LNCAP (cell line): ENCODE measurements around the gene LUC7L.

Experiments used
- CTCF ChIP-seq: fragments of 450-650 bp; IDR thresholded peaks from 2 replicates; pipeline ENCODE4 v1.5.1; 2017; ENCODE audit warnings: mild to moderate bottlenecking

Gene LUC7L, protein sequence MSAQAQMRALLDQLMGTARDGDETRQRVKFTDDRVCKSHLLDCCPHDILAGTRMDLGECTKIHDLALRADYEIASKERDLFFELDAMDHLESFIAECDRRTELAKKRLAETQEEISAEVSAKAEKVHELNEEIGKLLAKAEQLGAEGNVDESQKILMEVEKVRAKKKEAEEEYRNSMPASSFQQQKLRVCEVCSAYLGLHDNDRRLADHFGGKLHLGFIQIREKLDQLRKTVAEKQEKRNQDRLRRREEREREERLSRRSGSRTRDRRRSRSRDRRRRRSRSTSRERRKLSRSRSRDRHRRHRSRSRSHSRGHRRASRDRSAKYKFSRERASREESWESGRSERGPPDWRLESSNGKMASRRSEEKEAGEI

DNA sequence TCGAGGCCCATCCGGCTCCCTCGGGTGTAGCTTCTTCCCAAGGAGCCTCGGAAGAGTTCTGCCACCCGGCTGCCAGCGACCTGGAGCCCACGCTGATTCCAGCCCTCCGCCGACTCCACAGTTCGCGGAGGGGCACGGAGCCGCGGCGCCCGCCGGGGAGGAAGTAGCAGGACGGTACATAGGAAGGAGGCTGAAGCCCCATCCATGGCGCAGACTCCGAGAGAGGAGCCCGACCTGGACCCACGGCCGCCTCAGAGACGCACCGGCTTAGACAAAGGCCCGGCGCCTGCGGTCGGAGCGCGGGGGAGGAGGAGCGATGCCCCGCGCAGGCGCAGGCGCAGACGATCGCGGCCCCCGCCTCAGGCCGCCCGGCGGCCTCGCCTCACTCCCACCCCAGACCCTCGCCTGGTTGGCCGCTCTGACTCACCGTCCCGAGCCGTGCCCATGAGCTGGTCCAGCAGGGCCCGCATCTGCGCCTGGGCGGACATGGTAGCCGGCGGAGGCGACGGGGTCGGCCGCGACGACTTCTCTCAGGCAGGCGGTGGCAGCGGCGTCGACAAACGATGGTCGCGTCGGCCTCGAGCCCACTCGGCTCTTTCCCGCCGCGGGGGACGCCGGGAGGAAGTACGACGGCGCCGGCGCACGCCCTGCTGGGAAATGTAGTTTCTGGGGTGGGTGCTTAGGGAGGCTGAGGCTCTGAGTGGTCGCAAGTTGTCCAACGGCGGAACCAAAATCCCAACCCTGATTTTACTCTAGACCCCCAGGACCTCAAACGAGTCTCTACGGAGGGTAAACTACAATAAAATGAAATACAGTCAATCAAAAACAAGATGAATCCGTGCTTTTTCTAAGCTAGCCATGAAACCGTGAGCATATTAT lies at the start of gene LUC7L:
TSS of gene LUC7L (minus strand) at position 598 of the 879 bp plus-strand sequence. CDS start at position 488, 110 bp downstream.
- TF ChIP-seq CTCF: no peak

DNA sequence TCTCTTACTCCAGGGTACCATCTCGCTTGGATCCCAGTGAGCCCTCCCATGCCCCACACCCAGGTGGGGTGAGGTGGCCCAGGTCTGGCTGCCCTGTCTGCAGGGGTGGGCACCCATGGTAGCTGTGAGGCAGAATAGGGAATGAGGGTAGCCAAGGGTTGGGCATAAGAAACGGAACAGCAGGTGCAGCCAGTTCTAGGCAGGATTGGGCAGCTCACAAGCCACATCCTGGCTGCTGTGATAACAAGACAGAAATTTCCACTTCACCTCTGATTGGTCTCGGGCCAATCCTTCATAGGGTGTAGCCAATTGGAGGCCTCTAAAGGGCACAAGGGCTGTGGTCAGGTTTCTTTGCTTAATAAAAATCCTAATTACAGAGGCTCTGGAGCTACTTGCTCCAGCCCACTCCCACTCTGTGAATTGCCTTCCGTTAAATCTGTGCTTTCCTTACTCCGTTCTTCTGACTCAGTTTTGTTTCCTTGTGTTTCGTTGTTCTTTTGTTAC lies 49.7 kb upstream of the LUC7L start:
- no peak for TF ChIP-seq CTCF

- TF ChIP-seq CTCF: no peak
These were observed 47.3 kb upstream of the LUC7L start for GRCh38 chr16:276426-277077.

DNA sequence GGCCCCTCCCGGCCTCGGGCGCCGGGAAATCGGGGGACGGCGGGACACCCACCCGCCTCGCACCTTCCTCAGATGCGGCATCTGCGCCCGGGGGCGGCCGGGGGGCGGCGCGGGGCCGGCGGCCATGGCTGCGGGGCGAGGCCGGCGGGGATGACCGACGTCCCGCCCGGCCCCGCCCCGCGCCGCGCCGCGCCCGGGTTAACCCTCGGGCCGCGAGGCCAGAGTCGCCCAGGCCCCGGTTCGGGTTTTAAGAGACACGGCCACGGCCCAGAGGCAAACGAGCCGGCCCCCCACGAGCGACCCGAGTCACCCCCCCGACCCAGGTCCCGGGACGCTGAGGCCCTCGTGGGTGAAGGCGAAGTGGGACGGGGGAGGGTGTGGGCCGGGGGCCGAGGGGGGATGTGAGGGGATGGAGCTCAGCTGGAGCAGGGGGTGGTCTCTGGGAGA lies 46.6 kb upstream of the LUC7L start, which contains the start of gene RGS11:
TSS of gene RGS11 (minus strand) at position 159 of the 447 bp plus-strand sequence. CDS start at position 126, 33 bp downstream.
- no peak for TF ChIP-seq CTCF

DNA sequence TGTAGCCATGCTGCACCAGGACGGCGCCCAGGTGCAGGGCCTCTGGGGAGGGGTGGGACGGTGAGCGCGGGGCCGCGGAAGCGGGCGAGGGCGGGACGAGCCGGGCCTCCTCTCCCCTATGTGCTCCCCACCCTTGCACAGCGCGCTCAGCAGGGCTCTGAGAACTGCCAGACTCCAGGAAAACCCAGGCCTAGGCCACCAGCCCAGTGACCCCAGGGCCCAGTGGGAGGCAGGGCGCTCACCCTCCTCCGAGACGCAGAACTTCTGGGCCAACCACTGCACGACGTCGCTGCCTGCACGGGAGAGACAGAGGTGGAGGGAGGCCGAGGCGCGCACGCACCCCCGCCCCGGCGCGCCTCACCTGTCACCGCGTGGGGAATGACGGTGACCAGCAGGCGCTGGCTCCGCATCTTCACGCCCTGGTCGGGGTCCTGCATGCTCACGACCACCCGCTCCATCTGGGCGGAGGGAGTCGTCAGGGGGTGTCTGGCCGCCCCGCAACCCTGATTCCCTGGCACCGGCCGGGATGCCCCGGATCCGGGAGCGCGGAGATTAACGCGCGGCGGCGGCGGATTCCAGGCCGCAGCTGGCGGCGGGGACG lies 45.9 kb upstream of the LUC7L start:
- TF ChIP-seq CTCF: no peak

DNA sequence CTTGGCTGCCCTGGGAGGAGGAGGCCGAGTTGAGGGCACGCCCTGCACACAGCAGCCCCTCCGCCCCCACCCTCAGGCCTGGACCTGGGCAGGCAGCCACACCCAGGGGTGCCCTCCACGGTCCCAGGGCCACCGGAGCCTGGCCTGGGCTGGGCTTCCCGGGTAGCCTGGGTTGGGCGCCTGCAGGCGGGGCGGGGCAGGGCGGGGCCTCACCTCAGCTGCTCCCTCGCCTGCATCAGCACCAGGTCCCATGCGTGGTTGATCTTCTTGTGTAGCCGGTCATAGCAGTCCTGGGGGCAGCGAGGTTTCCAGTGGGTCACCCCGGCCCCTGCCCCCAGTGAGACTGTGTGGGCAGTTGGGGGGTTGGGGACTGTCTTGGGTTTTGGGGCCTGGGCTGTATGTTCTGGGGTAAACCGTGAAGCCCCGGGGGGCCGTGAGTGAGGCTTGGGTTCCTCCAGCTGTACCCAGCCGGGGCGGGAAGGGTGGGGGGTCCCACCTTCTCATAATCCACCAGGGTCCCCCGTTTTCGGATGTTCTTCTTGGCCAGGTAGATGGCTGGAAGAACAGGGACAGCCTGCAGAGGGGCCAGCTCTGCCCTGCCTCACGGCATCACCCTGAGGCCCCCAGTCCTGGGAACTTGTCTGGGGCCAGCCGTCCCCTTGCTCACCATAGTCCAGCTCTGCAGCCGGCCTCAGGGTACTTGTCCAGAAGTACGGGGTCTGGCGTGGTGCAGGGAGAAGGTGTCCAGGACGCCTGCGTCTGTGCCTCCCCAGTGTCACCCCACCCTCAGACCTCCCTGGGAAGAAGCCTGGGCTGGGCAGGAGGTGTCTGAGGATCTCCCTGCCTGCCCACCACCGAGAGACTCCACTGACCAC lies 44.5 kb upstream of the LUC7L start:
- TF ChIP-seq CTCF: no peak
